ENCODE results near the gene KIRREL3.

Gene KIRREL3

DNA sequence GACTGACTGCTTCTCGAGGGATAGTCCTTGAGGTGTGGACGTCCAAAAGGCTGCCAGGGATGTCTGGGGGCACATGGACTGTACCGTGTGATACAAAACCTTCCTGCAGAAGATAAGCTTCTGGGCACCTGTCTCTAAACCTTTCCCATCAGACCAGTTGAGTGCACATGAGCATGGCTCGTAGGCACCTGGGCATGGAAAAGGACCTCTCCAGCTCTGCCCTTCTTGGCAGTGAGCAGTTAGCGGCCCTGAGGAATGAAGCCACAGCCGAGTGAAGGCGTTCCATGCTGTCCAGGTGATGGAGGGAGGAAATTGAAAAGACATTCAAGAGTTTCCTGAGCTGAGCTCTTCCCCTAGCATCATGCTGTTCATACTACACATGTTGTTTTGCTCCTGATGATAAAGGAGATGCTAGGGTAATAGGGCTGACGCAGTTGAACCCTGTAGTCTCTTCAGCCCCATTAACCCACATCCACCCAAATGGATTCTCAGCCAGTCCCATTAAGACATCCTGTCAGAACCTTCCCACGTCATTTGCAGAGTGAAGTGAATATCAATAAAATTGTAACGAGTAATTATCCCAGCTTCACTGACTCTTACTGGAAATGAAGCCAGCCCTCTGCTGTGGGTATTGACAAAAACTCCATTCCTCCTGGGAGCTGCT lies 138.6 kb downstream of the KIRREL3 start:
- H3K23ac ChIP-seq (ENCODE audit: low read depth, low read length, poor library complexity) = no peak overlapping the region
- H2BK15ac ChIP-seq (ENCODE audit: low read length) = no peak overlapping the region
- no peak overlapping the region for H2AK5ac ChIP-seq (ENCODE audit: low read depth, low read length)
- H3K4ac ChIP-seq (ENCODE audit: low read length) = no peak overlapping the region
- no peak overlapping the region for H4K91ac ChIP-seq (ENCODE audit: low read depth, low read length, poor library complexity)
- no peak overlapping the region for H3K27ac ChIP-seq (replicated peaks; ENCODE audit: low read length)
- H2BK12ac ChIP-seq (ENCODE audit: low read length) = no peak overlapping the region
- H3K9ac ChIP-seq (ENCODE audit: low read depth, low read length, poor library complexity) = no peak overlapping the region
- no peaks in the 10 kb centered on the region for H3K9me3 ChIP-seq (replicated peaks in 1 of 2; ENCODE audit: control insufficient read depth in 2 of 2, insufficient read depth in 1 of 2, low read depth in 1 of 2, low read length in 2 of 2)
- no peaks in the 10 kb centered on the region for H3K36me3 ChIP-seq (replicated peaks in 1 of 2; ENCODE audit: control insufficient read depth in 2 of 2, insufficient read depth in 2 of 2, low read length in 2 of 2)
- no peak overlapping the region for H4K8ac ChIP-seq (ENCODE audit: low read depth, low read length)
- no peak overlapping the region for H3K4me2 ChIP-seq (ENCODE audit: insufficient read depth, low read length, poor library complexity, severe bottlenecking)
- H3K14ac ChIP-seq (ENCODE audit: low read length) = no peak overlapping the region
- H3K27me3 ChIP-seq (ENCODE audit: control insufficient read depth in 3 of 3, insufficient read depth in 3 of 3, low read depth in 1 of 3, low read length in 3 of 3) = no peaks in the 10 kb centered on the region
- no peak overlapping the region for H3K4me3 ChIP-seq (ENCODE audit: low read length in 2 of 2)
- no peak overlapping the region for H2BK5ac ChIP-seq (ENCODE audit: low read length)
- H3K18ac ChIP-seq (ENCODE audit: low read length) = no peak overlapping the region
- no peaks in the 10 kb centered on the region for H3K4me1 ChIP-seq (ENCODE audit: control insufficient read depth in 2 of 2, insufficient read depth in 1 of 2, low read depth in 1 of 2, low read length in 2 of 2)
- no peak overlapping the region for H2AFZ ChIP-seq (ENCODE audit: low read length)
- no peak overlapping the region for H2BK120ac ChIP-seq (ENCODE audit: low read depth, low read length)
- no peak for DNase-seq (ENCODE audit: low spot score)
- no peaks in the 10 kb centered on the region for H3K79me1 ChIP-seq (ENCODE audit: low read depth, low read length)
- no CpG with 5 or more reads among the region's 10 CpGs for WGBS, 2 donors (ENCODE audit: extremely low coverage in 2 of 2, insufficient read length in 2 of 2, insufficient replicate concordance in 1 of 2)

DNA sequence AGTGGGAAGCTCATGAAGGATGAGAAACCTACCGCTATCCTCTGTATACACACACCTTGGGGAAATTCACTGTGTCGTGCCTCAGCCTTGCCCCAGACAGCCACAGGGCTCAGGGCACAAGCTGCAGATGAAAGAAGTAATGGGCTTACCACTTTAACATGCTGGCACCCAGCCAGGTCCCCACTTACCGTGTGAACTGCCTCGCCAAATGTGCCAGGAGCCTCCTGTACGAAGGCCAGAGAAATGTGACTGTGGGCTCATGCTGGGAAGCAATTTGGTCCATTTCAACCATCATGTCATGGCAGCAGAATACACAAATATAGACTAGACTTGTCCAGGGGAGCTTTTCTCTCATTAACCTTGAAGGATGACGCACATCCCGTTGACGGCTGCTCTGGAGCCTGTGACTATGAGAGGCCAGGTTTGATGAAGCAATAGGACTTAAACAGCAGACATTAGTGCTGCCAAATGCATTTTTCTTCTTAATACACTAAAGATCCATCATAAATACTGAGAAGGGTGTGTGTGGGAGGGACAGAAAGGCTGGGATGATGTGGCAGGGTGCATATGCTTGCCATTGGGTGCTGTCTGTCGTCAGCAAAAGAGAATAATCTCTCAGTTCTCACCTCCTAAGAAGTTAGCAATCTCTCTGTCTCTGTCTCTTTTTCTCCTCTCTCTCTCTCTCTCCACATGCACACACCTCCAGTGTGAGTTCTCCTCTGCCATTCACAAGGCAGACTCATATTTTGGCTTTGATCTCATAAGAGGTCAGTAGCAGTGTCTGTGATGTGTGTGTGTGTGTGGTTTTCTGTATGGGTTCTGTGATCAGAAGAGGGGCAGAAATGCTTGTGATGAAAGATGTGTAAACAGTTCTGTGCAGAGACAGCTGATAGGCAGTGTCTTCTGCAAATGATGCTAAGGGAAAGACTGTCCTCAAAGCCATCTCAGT lies 142.4 kb downstream of the KIRREL3 start:
- WGBS, 2 donors (ENCODE audit: extremely low coverage in 2 of 2, insufficient read length in 2 of 2, insufficient replicate concordance in 1 of 2) = no CpG with 5 or more reads among the region's 9 CpGs
- H2AFZ ChIP-seq (ENCODE audit: low read length) = no peak overlapping the region
- no peak overlapping the region for H2BK15ac ChIP-seq (ENCODE audit: low read length)
- H3K23ac ChIP-seq (ENCODE audit: low read depth, low read length, poor library complexity) = no peak overlapping the region
- H3K27me3 ChIP-seq (ENCODE audit: control insufficient read depth in 3 of 3, insufficient read depth in 3 of 3, low read depth in 1 of 3, low read length in 3 of 3) = no peaks in the 10 kb centered on the region
- H3K79me1 ChIP-seq (ENCODE audit: low read depth, low read length) = no peaks in the 10 kb centered on the region
- H3K4me1 ChIP-seq (ENCODE audit: control insufficient read depth in 2 of 2, insufficient read depth in 1 of 2, low read depth in 1 of 2, low read length in 2 of 2) = no peaks in the 10 kb centered on the region
- no peak overlapping the region for H3K27ac ChIP-seq (replicated peaks; ENCODE audit: low read length)
- no peak overlapping the region for H4K8ac ChIP-seq (ENCODE audit: low read depth, low read length)
- peak overlapping the region; percentile 12 for H3K14ac ChIP-seq (ENCODE audit: low read length)
- no peak overlapping the region for H2BK120ac ChIP-seq (ENCODE audit: low read depth, low read length)
- H4K91ac ChIP-seq (ENCODE audit: low read depth, low read length, poor library complexity) = no peak overlapping the region
- H3K18ac ChIP-seq (ENCODE audit: low read length) = no peak overlapping the region
- no peak overlapping the region for H2BK12ac ChIP-seq (ENCODE audit: low read length)
- DNase-seq (ENCODE audit: low spot score) = no peak
- no peak overlapping the region for H3K4me3 ChIP-seq (ENCODE audit: low read length in 2 of 2)
- no peak overlapping the region for H3K4ac ChIP-seq (ENCODE audit: low read length)
- H3K9me3 ChIP-seq (replicated peaks in 1 of 2; ENCODE audit: control insufficient read depth in 2 of 2, insufficient read depth in 1 of 2, low read depth in 1 of 2, low read length in 2 of 2) = no peaks in the 10 kb centered on the region
- no peak overlapping the region for H2AK5ac ChIP-seq (ENCODE audit: low read depth, low read length)
- H2BK5ac ChIP-seq (ENCODE audit: low read length) = no peak overlapping the region
- H3K9ac ChIP-seq (ENCODE audit: low read depth, low read length, poor library complexity) = no peak overlapping the region
- no peak overlapping the region for H3K4me2 ChIP-seq (ENCODE audit: insufficient read depth, low read length, poor library complexity, severe bottlenecking)
- no peaks in the 10 kb centered on the region for H3K36me3 ChIP-seq (replicated peaks in 1 of 2; ENCODE audit: control insufficient read depth in 2 of 2, insufficient read depth in 2 of 2, low read length in 2 of 2)

DNA sequence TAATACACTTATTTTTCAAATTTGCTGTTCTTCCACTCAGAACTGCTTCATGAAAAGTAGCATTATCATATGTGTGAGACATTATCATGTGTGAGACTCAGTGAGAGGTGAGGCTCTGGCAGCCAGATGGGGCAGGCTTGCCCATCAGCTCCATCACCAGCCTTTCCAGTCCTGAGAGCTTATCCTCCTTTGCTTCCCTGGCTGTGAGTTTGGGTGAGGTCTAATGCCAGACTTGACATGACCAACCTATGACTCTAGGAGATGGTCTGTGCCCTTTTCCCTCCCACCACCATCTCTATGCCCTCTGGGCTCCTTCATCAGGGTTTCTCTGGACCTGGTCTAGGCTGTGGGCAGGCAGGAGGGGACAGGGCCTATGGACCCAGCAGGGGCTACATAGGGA lies 145.0 kb downstream of the KIRREL3 start:
- Histone ChIP-seq H2BK12ac (ENCODE audit: low read length) (no peak overlapping the region), H3K79me1 (ENCODE audit: low read depth, low read length) (no peaks in the 10 kb centered on the region), H3K4me2 (ENCODE audit: insufficient read depth, low read length, poor library complexity, severe bottlenecking) (no peak overlapping the region), H3K27me3 (ENCODE audit: control insufficient read depth in 3 of 3, insufficient read depth in 3 of 3, low read depth in 1 of 3, low read length in 3 of 3) (no peaks in the 10 kb centered on the region), H2AFZ (ENCODE audit: low read length) (no peak overlapping the region), H3K9me3 (replicated peaks in 1 of 2; ENCODE audit: control insufficient read depth in 2 of 2, insufficient read depth in 1 of 2, low read depth in 1 of 2, low read length in 2 of 2) (no peaks in the 10 kb centered on the region), H3K27ac (replicated peaks; ENCODE audit: low read length) (no peak overlapping the region), H3K4me1 (ENCODE audit: control insufficient read depth in 2 of 2, insufficient read depth in 1 of 2, low read depth in 1 of 2, low read length in 2 of 2) (no peaks in the 10 kb centered on the region), H3K9ac (ENCODE audit: low read depth, low read length, poor library complexity) (no peak overlapping the region), H3K23ac (ENCODE audit: low read depth, low read length, poor library complexity) (no peak overlapping the region), H2BK15ac (ENCODE audit: low read length) (no peak overlapping the region), H3K4me3 (ENCODE audit: low read length in 2 of 2) (no peak overlapping the region), H3K36me3 (replicated peaks in 1 of 2; ENCODE audit: control insufficient read depth in 2 of 2, insufficient read depth in 2 of 2, low read length in 2 of 2) (no peaks in the 10 kb centered on the region), H4K8ac (ENCODE audit: low read depth, low read length) (no peak overlapping the region), H2BK120ac (ENCODE audit: low read depth, low read length) (no peak overlapping the region), H2BK5ac (ENCODE audit: low read length) (peak overlapping the region; percentile 6), H2AK5ac (ENCODE audit: low read depth, low read length) (no peak overlapping the region), H3K4ac (ENCODE audit: low read length) (no peak overlapping the region), H3K14ac (ENCODE audit: low read length) (no peak overlapping the region), H3K18ac (ENCODE audit: low read length) (peak overlapping the region; percentile 35), H4K91ac (ENCODE audit: low read depth, low read length, poor library complexity) (no peak overlapping the region)
- DNase-seq (ENCODE audit: low spot score) = no peak

DNA sequence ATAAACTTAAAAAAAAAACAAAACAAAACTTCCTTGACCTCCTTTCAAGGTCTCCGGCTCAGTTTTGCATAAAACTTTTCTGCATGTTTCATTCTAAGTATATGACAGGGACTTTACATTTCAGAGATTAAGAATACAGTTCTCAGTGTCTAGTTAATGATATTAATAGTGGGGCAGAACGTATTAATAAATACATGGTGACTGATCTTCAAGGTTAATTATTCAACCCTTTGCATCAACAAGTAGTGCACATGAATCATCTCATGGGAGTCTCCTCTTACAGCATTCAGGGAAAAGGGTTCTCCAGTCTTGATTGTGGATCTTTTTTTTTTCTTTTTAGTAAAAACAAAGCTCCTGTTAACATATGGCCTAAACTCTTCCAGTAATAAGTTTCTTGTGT lies 146.8 kb downstream of the KIRREL3 start:
- H3K9me3 ChIP-seq (replicated peaks in 1 of 2; ENCODE audit: control insufficient read depth in 2 of 2, insufficient read depth in 1 of 2, low read depth in 1 of 2, low read length in 2 of 2) = no peaks in the 10 kb centered on the region
- no peak overlapping the region for H4K91ac ChIP-seq (ENCODE audit: low read depth, low read length, poor library complexity)
- H2BK5ac ChIP-seq (ENCODE audit: low read length) = no peak overlapping the region
- no peak overlapping the region for H2BK12ac ChIP-seq (ENCODE audit: low read length)
- no peak overlapping the region for H3K23ac ChIP-seq (ENCODE audit: low read depth, low read length, poor library complexity)
- H2AK5ac ChIP-seq (ENCODE audit: low read depth, low read length) = no peak overlapping the region
- no peaks in the 10 kb centered on the region for H3K27me3 ChIP-seq (ENCODE audit: control insufficient read depth in 3 of 3, insufficient read depth in 3 of 3, low read depth in 1 of 3, low read length in 3 of 3)
- H3K4ac ChIP-seq (ENCODE audit: low read length) = no peak overlapping the region
- WGBS, 2 donors (ENCODE audit: extremely low coverage in 2 of 2, insufficient read length in 2 of 2, insufficient replicate concordance in 1 of 2) = no CpG with 5 or more reads among the region's 2 CpGs
- no peak overlapping the region for H2BK120ac ChIP-seq (ENCODE audit: low read depth, low read length)
- no peak overlapping the region for H2AFZ ChIP-seq (ENCODE audit: low read length)
- no peak overlapping the region for H3K18ac ChIP-seq (ENCODE audit: low read length)
- no peak overlapping the region for H3K27ac ChIP-seq (replicated peaks; ENCODE audit: low read length)
- H3K79me1 ChIP-seq (ENCODE audit: low read depth, low read length) = no peaks in the 10 kb centered on the region
- H3K4me1 ChIP-seq (ENCODE audit: control insufficient read depth in 2 of 2, insufficient read depth in 1 of 2, low read depth in 1 of 2, low read length in 2 of 2) = no peaks in the 10 kb centered on the region
- no peak overlapping the region for H3K14ac ChIP-seq (ENCODE audit: low read length)
- H2BK15ac ChIP-seq (ENCODE audit: low read length) = no peak overlapping the region
- H3K36me3 ChIP-seq (replicated peaks in 1 of 2; ENCODE audit: control insufficient read depth in 2 of 2, insufficient read depth in 2 of 2, low read length in 2 of 2) = no peaks in the 10 kb centered on the region
- H3K4me2 ChIP-seq (ENCODE audit: insufficient read depth, low read length, poor library complexity, severe bottlenecking) = no peak overlapping the region
- H4K8ac ChIP-seq (ENCODE audit: low read depth, low read length) = no peak overlapping the region
- no peak for DNase-seq (ENCODE audit: low spot score)
- H3K4me3 ChIP-seq (ENCODE audit: low read length in 2 of 2) = no peak overlapping the region
- no peak overlapping the region for H3K9ac ChIP-seq (ENCODE audit: low read depth, low read length, poor library complexity)

Data from neuronal stem cell (in vitro differentiated cells).